Fibroblast of pulmonary artery (primary cell): ENCODE results near the gene CDH12.
"Not testable (repeated sequence)": the region's sequence is repeated elsewhere in the genome, so short reads cannot be mapped to it uniquely, and the experiment has no call there.

ENCODE experiments used
- DNase-seq: peaks from one replicate; pipeline ENCODE4 v3.0.0-alpha.2; 2010; ENCODE audit warnings: low read depth
- H3K4me3 ChIP-seq: replicated peaks from 2 replicates; pipeline ENCODE4 v1.5.1; 2011; ENCODE audit warnings: low read depth, mild to moderate bottlenecking, control low read depth, low read length, moderate library complexity
- CTCF ChIP-seq: IDR thresholded peaks from 2 replicates; pipeline ENCODE4 v1.5.1; 2011; ENCODE audit warnings: mild to moderate bottlenecking, control low read depth, low read length, inconsistent platforms; ENCODE audit errors: missing control alignments

The CDH12 gene

GRCh38 chr5:22140418-22140817 lies 712.7 kb downstream of the CDH12 start:
- not testable (repeated sequence) for H3K4me3 ChIP-seq, DNase-seq

- H3K4me3 ChIP-seq, DNase-seq: not testable (repeated sequence)
Measured at GRCh38 chr5:22139662-22140300, 713.4 kb downstream of the CDH12 start.

GRCh38 chr5:22111320-22111719 lies 741.8 kb downstream of the CDH12 start:
- no peak overlapping the region for H3K4me3 ChIP-seq
- no peak for TF ChIP-seq CTCF
- DNase-seq = no peak

- TF ChIP-seq CTCF = no peak
- H3K4me3 ChIP-seq = no peak overlapping the region
- no peak for DNase-seq
Measured at GRCh38 chr5:22109315-22109714, 743.8 kb downstream of the CDH12 start.

- DNase-seq = no peak
- TF ChIP-seq CTCF = no peak
Measured at GRCh38 chr5:22108545-22108944, 744.6 kb downstream of the CDH12 start.

GRCh38 chr5:22102823-22103359 lies 750.3 kb downstream of the CDH12 start:
- TF ChIP-seq CTCF = no peak
- H3K4me3 ChIP-seq = no peak overlapping the region
- DNase-seq = no peak

More at GRCh38 chr5:22108545-22108944, 744.6 kb downstream of the CDH12 start:
- H3K4me3 ChIP-seq = no peak overlapping the region

- no peak overlapping the region for H3K4me3 ChIP-seq
- no peak for DNase-seq
- TF ChIP-seq CTCF = no peak
Measured at GRCh38 chr5:22088517-22088916, 764.6 kb downstream of the CDH12 start.

- no peak for TF ChIP-seq CTCF
- no peak for DNase-seq
- no peak overlapping the region for H3K4me3 ChIP-seq
Measured at GRCh38 chr5:22079566-22079965, 773.6 kb downstream of the CDH12 start.
